ENCODE measurements around the gene TENT5D. TPM values are rescaled to one million over a fixed set of nuclear protein-coding genes. Genes with fewer than 3 reads are reported as not detected.

Gene TENT5D
- total RNA-seq, 4 donors from 2014 or later = not detected

GRCh38 chrX:80485543-80485942, 65.3 kb downstream of the TENT5D start:
- H3K4me3 ChIP-seq = no peak overlapping the region
- TF ChIP-seq POLR2A (IDR thresholded peaks at IDR 0.05) = no peak
- TF ChIP-seq CTCF (IDR thresholded peaks at IDR 0.05) = no peak
- TF ChIP-seq EP300 (IDR thresholded peaks at IDR 0.05) = no peak

GRCh38 chrX:80486299-80486698, 66.1 kb downstream of the TENT5D start:
- H3K4me1 ChIP-seq = no peaks in the 10 kb centered on the region
- H3K27me3 ChIP-seq = peaks cover 0 to 1% of the 10 kb centered on the region in 2 donors
- no peaks in the 10 kb centered on the region for H3K9me3 ChIP-seq
- 75 to 85% methylated on average over 1 of the region's 1 CpG for WGBS, 2 donors
- H3K36me3 ChIP-seq = no peaks in the 10 kb centered on the region
- TF ChIP-seq EP300 (IDR thresholded peaks at IDR 0.05) (no peak), CTCF (IDR thresholded peaks at IDR 0.05) (no peak), POLR2A (IDR thresholded peaks at IDR 0.05) (no peak)
- H3K27ac ChIP-seq = no peak overlapping the region
- no peak overlapping the region for H3K4me3 ChIP-seq
- DNase-seq (ENCODE audit: low spot score in 2 of 2) = no peak

More at GRCh38 chrX:80485543-80485942, 65.3 kb downstream of the TENT5D start:
- Histone ChIP-seq H3K36me3 (no peaks in the 10 kb centered on the region), H3K9me3 (no peaks in the 10 kb centered on the region), H3K4me1 (no peaks in the 10 kb centered on the region), H3K27me3 (peaks cover 0 to 4% of the 10 kb centered on the region in 2 donors), H3K27ac (no peak overlapping the region)
- no peak for DNase-seq (ENCODE audit: low spot score in 2 of 2)

- no peak for TF ChIP-seq POLR2A (IDR thresholded peaks at IDR 0.05)
- no peak for TF ChIP-seq CTCF (IDR thresholded peaks at IDR 0.05)
- no peak for TF ChIP-seq EP300 (IDR thresholded peaks at IDR 0.05)
- no peak for DNase-seq (ENCODE audit: low spot score in 2 of 2)
- Histone ChIP-seq H3K36me3 (no peaks in the 10 kb centered on the region), H3K27me3 (no peaks in the 10 kb centered on the region), H3K4me1 (no peaks in the 10 kb centered on the region), H3K27ac (no peak overlapping the region), H3K4me3 (no peak overlapping the region), H3K9me3 (no peaks in the 10 kb centered on the region)
Measured at GRCh38 chrX:80489166-80489565, 68.9 kb downstream of the TENT5D start.

Data from tibial nerve (tissue), 4 donors.